HL-60/S4 treated with retinoic acid at 250 ng/mL for 4 days and 3 days (cell line): Measurements from ENCODE around the gene KCNK7.

Experiments
- in situ Hi-C: fragments of 300-500 bp; cut with MboI; formaldehyde crosslinking; loops from 2 replicates; pipeline ENCODE4 v1.7.0; 2022; ENCODE audit warnings: low sequenced_read_pairs

Gene KCNK7

GRCh38 chr11:65611758-65612603 is 16.4 kb upstream of the KCNK7 start:
- in situ Hi-C loops: no loop called here

- in situ Hi-C loops: no loop called here
Measured at GRCh38 chr11:65611028-65611757, 15.6 kb upstream of the KCNK7 start.

GRCh38 chr11:65610404-65610803 is 14.8 kb upstream of the KCNK7 start:
- in situ Hi-C loops: no loop called here

- in situ Hi-C loops: no loop called here
Measured at GRCh38 chr11:65609665-65610064, 14.1 kb upstream of the KCNK7 start.

- in situ Hi-C loops: no loop called here
Measured at GRCh38 chr11:65609229-65609628, 13.6 kb upstream of the KCNK7 start.

GRCh38 chr11:65607614-65608426 is 12.2 kb upstream of the KCNK7 start:
- in situ Hi-C loops: no loop called here

- in situ Hi-C loops: no loop called here
Measured at GRCh38 chr11:65606876-65607613, 11.4 kb upstream of the KCNK7 start.

GRCh38 chr11:65604258-65604657 is 8.7 kb upstream of the KCNK7 start:
- in situ Hi-C loops: no loop called here

GRCh38 chr11:65599955-65600246 is 4.3 kb upstream of the KCNK7 start:
- in situ Hi-C loops: no loop called here

GRCh38 chr11:65599216-65599954 is 3.8 kb upstream of the KCNK7 start:
- in situ Hi-C loops: no loop called here

- in situ Hi-C loops: no loop called here
Measured at GRCh38 chr11:65598258-65598699, 2.7 kb upstream of the KCNK7 start.

GRCh38 chr11:65596520-65596919 is 920 bp upstream of the KCNK7 start:
- in situ Hi-C loops: no loop called here

- in situ Hi-C loops: no loop called here
Measured at GRCh38 chr11:65595131-65595530, 469 bp downstream of the KCNK7 start.

- in situ Hi-C loops: no loop called here
Measured at GRCh38 chr11:65593518-65594414, 1.8 kb downstream of the KCNK7 start.

GRCh38 chr11:65592858-65593517 is 2.6 kb downstream of the KCNK7 start:
- in situ Hi-C loops: no loop called here

- in situ Hi-C loops: no loop called here
Measured at GRCh38 chr11:65591939-65592857, 3.4 kb downstream of the KCNK7 start.

GRCh38 chr11:65590240-65590738 is 5.3 kb downstream of the KCNK7 start:
- in situ Hi-C loops: no loop called here
